NCI-H1694 (cell line): ENCODE data around the gene LATS2.
A peak's percentile ranks its signal among the peaks of the same experiment; 100 is the strongest.
"Not testable (repeated sequence)": the region's sequence is repeated elsewhere in the genome, so short reads cannot be mapped to it uniquely, and the experiment has no call there.

Experiments
- DNase-seq: peaks from one replicate; lab custom pipeline; 2025; lab: John Stamatoyannopoulos, UW

LATS2 gene

GRCh38 chr13:20960663-20961309 is 100.6 kb downstream of the LATS2 start:
- peak; percentile 6 for DNase-seq

- DNase-seq: not testable (repeated sequence)
Observed at GRCh38 chr13:20957049-20957620, 104.3 kb downstream of the LATS2 start.

- no peak for DNase-seq
Observed at GRCh38 chr13:20955496-20955895, 105.9 kb downstream of the LATS2 start.

DNA sequence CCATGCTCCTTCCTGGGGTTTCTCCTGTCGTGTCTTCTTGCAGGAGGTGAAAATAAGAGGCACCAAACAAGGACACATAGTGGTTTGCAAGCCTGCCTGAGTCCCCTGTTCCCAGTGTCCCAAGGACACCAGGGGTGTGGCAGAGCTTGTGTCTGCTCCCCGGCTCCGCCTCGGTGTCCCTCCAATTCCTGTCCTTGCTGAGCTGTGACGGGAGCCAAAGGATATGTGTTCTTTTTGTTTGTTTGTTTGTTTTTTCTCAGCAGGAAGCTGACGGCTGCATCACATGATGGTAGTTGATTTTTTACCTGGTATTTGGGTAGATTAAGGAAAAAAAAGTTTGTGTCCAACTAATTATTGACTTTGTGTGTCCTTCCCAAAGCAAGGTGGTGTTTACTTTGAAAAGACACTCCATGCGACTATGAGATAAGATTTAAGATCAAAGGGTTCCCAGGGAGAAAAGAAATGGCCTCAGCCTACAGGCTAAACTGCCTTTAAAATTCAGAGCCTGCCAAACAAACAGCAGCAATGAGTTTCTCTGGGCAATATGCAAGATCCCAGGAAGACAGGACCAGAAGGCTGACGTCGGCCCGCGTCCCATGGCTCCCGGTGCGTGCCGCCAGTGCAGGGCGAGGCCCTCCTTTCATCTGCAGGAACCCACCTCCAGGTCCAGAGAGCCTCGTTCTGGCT is 108.0 kb downstream of the LATS2 start:
- DNase-seq: no peak

DNA sequence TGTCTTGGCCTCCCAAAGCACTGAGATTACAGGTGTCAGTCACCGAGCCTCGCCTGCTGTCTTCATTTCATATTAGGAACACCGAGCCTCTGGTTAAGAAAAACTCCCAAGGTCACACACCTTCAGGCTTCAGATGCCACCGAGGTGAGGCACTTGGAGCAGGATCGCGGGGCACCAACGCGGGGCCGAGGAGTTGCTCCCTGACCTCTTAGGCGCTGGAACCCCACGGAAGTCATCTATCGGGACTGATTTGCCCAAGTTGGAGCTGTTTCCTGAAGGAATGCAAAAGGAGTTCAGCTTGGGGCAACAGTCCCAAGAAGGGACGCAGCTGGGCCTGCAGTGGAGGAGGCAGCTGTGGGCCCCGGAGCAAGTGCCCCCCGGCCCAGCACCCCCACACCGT is 108.5 kb downstream of the LATS2 start:
- DNase-seq: no peak

DNA sequence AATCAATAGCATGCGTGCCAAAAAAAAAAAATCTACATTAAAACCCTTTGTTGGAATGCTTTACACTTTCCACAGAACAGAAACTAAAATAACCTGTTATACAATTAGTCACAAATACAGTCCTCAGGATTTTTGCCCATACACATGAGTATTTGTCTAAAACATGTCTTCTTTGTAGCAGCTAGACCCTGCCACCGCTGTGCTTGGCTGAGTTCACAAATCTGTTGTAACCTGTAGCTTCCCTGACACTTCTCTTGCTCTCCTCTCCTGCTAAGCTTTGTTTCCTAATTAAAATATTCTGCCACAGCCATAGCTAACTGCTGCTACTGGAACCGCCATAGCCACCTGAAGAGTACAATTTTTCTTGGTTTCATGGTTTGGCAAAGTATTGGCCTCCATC is 113.4 kb downstream of the LATS2 start:
- not testable (repeated sequence) for DNase-seq

DNA sequence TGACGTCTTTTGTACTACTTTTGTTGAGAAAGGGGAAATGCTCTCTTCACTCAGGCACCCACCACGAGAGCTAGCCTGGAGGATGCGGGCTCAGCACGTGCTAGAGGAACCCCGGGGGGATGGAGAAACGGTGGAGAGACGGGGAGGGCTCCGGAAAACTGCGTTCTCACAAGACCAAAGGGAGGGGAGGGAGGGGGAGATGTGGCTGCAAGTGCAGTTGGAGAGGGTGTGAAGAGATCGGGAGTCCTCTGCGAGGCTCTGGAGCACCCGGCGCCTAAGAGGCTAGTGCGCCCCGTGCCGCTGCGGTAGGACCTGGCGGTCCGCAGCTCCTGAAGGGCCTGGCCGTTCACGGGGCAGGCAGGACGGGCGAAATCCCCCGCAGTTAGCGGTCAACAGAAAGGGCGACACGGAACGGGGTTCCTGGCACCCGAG is 115.4 kb downstream of the LATS2 start:
- DNase-seq: no peak

- DNase-seq: no peak
Observed at GRCh38 chr13:20942938-20943559, 118.3 kb downstream of the LATS2 start.

- DNase-seq: not testable (repeated sequence)
Observed at GRCh38 chr13:20940511-20940910, 120.9 kb downstream of the LATS2 start.

DNA sequence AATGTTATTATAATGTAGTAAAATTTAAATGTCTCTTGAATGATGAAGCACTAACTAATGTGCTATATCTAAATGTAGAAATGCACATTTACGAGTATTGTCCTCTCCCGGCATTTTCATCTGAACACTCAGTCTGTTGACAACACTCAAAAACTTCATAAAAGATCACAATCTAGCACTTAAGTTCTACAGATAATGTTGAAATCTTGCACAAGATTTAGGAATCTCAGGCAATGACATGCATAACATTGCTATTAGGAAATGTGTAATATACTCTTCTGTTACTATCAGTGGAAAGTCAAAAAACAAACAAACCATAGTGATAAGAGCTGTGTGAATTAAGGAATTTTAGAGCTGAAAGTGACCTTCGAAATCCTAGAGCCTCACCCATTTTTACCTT is 121.3 kb downstream of the LATS2 start:
- DNase-seq: no peak

DNA sequence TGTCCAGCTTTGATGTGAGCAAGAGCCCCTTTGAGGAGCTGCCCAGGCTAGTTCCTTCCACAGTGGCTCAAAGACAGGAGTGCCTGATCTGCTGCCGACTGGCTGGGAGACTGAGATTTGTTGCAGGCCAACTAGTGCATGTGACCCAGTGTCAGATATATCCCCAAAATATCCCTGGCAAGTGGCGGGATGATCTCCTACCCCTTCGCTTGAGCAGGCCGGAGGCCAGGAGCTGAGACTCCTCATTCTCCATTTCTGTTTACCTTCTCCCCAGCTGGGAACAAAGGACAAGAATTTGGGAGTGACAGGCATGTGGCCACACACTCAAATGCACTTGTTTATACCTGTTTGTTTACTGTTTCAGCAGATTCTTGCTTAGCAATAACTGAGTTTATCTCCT is 121.7 kb downstream of the LATS2 start:
- DNase-seq: no peak

DNA sequence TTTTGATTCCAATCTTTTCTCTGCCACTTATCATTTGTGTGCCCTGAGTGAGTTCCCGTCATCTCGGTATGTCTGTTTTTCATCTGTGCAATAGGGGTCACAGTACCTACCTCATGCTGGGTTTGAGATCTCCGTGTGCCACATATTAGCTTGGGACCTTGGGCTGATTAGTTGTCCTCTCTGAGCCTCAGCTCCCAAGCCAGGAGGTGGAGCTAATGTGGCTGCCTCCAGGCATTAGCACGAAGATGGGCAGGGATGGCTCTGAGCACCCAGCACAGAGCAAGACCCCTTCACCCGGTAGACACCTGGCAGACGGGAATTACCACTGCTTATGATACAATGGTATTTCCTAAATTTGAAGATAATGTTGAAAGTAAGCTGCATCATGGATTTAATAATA is 123.1 kb downstream of the LATS2 start:
- no peak for DNase-seq

- DNase-seq: no peak
Observed at GRCh38 chr13:20927596-20928257, 133.7 kb downstream of the LATS2 start.

DNA sequence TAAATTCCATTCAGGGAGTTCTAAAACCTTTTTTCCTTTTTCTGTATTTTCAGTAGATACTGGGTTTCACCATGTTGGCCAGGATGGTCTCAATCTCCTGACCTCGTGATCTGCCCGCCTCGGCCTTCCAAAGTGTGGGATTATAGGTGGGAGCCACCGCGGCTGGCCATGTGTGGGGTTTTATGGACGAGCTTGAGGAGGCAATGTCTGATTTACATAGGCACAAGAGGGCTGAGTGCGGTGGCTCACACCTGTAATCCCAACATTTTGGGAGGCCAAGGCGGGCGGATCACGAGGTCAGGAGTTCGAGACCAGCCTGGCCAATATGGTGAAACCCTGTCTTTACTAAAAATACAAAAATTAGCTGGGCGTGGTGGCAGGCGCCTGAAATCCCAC is 136.0 kb downstream of the LATS2 start:
- not testable (repeated sequence) for DNase-seq

DNA sequence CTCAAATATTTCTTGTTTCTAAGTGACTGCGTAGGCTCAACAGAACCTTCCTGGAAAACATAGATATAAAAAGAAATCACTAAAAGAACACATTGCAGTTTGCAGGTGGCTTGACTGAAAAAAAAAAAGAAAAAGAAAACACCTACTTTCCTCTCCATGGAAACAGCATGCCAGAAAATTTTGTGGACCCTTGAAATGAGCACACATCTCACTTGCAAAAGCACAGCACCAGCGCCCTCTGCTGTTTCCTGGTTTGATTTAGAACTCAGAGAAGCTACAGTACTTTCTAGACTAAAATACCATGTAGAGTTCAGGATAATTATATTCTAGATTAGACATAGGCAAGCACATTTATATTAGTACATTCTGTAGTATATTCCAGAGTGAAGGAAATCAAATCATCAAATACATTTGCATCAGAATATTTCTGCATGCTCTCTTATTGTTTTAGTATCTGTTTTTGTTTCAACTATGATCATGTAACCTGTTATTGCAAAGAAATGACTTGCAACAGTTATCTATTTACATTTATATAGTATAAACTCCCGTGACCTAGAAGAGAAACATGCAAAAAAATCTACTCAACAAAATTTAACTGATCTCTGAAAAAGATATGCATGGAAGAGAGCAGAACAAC is 136.5 kb downstream of the LATS2 start:
- peak; percentile 71 for DNase-seq

DNA sequence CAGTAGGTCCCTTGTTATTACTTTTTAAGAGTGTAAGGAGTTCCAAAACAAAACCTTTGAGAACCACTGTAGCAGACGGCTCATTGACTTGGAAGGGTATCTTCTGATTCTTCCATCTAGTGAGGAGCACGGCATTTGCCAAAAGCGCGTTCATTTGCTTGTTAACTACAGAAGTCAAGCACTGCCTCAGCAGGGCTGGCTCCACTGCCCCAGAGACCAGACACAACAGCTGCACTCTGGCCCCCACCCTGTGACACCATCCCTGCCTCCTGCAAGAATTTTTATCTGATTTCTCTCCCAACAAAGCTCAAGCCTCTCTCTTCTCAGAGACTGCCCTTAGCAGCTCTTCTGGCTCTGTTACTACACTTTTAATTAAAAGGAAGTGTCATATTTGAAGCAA is 138.1 kb downstream of the LATS2 start:
- DNase-seq: no peak
